Measurements from ENCODE around the gene SH3BP1.
A peak's percentile ranks its signal among the peaks of the same experiment; 100 is the strongest.

Gene SH3BP1

DNA sequence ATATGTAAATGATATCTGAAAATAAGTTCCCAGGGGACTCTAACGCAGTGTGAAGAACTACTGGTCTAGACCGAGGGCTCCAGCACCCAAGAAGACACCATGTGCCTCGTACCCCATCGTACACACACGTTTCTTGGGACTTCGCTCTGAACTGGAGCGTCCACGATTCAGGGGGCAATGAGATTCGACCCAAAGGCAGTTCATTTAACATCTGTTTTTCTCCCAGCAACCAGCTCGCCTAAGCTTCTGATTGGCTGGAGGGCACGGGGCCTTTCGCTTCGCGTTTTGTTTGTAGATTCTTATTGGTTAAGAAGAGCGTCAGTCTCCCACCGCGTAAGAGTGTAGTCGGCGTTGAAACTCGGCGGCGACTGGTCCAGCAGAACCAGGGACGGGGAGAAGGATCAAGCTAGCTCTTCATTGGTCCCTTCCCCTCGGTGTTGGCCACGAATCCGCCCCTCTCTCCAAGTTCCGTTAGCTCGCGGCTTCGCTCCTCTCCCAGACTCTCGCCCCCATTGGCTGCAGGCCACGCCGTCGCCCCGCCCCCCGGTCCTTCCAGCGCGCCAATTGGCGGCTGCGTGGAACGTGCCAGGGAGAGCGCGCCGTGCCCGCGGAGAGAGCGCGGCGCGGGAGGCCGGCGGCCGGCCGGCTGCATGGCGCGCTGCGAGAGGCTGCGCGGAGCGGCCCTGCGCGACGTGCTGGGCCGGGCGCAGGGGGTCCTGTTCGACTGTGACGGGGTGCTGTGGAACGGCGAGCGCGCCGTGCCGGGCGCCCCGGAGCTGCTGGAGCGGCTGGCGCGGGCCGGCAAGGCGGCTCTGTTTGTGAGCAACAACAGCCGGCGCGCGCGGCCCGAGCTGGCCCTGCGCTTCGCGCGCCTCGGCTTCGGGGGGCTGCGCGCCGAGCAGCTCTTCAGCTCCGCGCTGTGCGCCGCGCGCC lies 18.9 kb downstream of the SH3BP1 start, which contains the start of gene PDXP:
TSS of gene PDXP (plus strand) at position 591 of the 933 bp plus-strand sequence. CDS start at position 651, 60 bp downstream.
- Mint-ChIP-seq H3K9me3 (no peaks in the 10 kb centered on the region), H3K27ac (peak within 1 kb of the TSS; percentile 83), H3K36me3 (ENCODE audit: low read depth) (peaks cover 6% of the 10 kb centered on the region), H3K4me3 (peak within 1 kb of the TSS; percentile 90), H3K27me3 (ENCODE audit: low read depth, poor library complexity) (no peaks in the 10 kb centered on the region), H3K4me1 (peaks cover 44% of the 10 kb centered on the region)
- TF ChIP-seq, protein P1, sequence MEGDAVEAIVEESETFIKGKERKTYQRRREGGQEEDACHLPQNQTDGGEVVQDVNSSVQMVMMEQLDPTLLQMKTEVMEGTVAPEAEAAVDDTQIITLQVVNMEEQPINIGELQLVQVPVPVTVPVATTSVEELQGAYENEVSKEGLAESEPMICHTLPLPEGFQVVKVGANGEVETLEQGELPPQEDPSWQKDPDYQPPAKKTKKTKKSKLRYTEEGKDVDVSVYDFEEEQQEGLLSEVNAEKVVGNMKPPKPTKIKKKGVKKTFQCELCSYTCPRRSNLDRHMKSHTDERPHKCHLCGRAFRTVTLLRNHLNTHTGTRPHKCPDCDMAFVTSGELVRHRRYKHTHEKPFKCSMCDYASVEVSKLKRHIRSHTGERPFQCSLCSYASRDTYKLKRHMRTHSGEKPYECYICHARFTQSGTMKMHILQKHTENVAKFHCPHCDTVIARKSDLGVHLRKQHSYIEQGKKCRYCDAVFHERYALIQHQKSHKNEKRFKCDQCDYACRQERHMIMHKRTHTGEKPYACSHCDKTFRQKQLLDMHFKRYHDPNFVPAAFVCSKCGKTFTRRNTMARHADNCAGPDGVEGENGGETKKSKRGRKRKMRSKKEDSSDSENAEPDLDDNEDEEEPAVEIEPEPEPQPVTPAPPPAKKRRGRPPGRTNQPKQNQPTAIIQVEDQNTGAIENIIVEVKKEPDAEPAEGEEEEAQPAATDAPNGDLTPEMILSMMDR (IDR thresholded peaks at IDR 0.05): no peak
- peak; percentile 99 for DNase-seq

DNA sequence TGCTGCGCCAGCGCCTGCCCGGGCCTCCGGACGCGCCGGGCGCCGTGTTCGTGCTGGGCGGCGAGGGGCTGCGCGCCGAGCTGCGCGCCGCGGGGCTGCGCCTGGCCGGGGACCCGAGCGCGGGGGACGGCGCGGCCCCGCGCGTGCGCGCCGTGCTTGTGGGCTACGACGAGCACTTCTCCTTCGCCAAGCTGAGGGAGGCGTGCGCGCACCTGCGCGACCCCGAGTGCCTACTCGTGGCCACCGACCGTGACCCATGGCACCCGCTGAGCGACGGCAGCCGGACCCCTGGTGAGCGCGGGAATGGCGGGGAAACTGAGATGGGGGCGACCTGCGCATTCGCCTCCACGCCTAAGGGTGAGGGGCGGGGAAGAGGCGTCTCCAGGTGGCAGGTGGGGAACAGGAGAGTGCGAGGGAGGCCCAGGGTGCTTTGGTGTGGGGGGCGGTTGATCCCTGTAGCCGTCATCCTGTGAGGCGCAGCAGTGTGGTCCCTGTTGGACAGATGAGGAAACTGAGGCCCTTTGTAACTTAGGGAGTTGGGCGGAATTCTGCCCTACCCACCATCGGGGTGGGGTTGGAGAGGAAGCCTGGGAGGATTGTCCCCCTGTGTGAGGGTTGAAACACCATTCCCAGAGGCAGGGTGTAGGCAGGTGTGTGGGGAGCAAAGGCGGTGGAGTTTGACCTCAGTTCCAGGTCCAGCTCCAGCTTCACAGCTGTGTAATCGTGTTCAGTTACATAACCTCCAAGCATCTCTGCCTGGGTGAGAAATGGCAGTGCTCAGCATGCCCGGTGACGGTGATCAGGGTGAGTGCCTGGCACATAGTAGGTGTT lies 19.8 kb downstream of the SH3BP1 start:
- no peaks in the 10 kb centered on the region for H3K9me3 Mint-ChIP-seq
- no peaks in the 10 kb centered on the region for H3K27me3 Mint-ChIP-seq (ENCODE audit: low read depth, poor library complexity)
- peak overlapping the region; percentile 71 for H3K27ac Mint-ChIP-seq
- TF ChIP-seq, protein P1 (IDR thresholded peaks at IDR 0.05): no peak
- peaks cover 6% of the 10 kb centered on the region for H3K36me3 Mint-ChIP-seq (ENCODE audit: low read depth)
- peak; percentile 48 for DNase-seq
- H3K4me3 Mint-ChIP-seq: peak overlapping the region; percentile 86
- peaks cover 46% of the 10 kb centered on the region for H3K4me1 Mint-ChIP-seq

DNA sequence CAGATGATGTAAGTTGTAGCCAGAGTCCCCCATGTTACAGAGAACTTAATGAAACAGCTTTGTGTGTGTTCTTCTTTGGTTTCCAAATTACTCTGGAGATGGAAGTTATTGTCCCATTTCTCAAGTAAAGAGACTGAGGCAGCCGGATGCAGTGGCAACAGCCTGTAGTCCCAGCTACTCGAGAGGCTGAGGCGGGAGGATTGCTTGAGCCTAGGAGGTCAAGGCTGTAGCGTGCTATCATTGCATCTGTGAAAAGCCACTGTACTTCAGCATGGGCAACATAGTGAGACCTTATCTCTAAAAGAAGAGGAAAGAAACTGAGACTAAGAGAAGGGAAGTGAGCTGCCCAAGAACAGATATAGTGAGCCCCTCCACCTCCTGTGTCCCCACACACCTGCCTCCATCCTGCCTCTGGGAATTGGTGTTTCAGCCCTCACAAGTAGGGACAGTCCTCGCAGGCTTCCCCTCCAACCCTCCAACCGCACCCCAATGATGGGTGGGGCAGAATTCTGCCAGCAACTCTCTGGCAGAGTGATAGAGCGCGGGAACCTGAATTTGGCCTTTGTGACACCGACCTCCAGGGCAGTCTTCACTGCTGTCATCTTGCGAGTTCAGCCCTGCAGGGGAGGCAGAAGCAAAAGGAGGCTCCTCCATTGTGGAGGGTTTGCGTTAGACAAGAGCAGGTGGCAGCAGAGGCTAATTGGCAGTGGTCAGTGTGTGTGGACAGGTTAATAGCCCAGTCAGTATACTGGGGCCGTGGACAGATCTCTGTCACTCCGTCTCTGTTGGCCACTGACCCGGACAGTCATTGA lies 20.6 kb downstream of the SH3BP1 start:
- Mint-ChIP-seq H3K4me3 (peak overlapping the region; percentile 86), H3K27me3 (ENCODE audit: low read depth, poor library complexity) (no peaks in the 10 kb centered on the region), H3K4me1 (peaks cover 46% of the 10 kb centered on the region), H3K36me3 (ENCODE audit: low read depth) (peaks cover 6% of the 10 kb centered on the region), H3K27ac (peak overlapping the region; percentile 71), H3K9me3 (no peaks in the 10 kb centered on the region)
- TF ChIP-seq, protein P1 (IDR thresholded peaks at IDR 0.05): no peak
- DNase-seq: no peak

DNA sequence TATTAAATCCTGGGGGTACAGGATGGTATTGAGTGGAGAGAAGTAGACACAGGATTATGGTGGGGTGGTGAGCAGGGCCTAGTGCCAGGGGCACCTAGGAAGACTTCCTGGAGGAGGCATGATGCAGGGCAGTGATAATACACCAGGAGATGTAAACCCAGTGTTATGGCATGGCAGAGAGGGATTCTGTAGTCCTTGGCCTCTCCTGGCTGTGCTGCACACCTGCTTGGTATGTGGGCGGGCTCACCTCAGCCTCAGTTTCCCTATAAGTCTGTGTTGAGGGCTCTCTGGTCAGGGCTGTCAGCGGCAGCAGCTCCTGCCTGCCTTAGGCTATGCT lies 21.2 kb downstream of the SH3BP1 start:
- Mint-ChIP-seq H3K9me3 (no peaks in the 10 kb centered on the region), H3K36me3 (ENCODE audit: low read depth) (peaks cover 6% of the 10 kb centered on the region), H3K4me1 (peaks cover 46% of the 10 kb centered on the region), H3K4me3 (peak overlapping the region; percentile 86), H3K27ac (no peak overlapping the region), H3K27me3 (ENCODE audit: low read depth, poor library complexity) (no peaks in the 10 kb centered on the region)
- TF ChIP-seq, protein P1 (IDR thresholded peaks at IDR 0.05): no peak
- no peak for DNase-seq

DNA sequence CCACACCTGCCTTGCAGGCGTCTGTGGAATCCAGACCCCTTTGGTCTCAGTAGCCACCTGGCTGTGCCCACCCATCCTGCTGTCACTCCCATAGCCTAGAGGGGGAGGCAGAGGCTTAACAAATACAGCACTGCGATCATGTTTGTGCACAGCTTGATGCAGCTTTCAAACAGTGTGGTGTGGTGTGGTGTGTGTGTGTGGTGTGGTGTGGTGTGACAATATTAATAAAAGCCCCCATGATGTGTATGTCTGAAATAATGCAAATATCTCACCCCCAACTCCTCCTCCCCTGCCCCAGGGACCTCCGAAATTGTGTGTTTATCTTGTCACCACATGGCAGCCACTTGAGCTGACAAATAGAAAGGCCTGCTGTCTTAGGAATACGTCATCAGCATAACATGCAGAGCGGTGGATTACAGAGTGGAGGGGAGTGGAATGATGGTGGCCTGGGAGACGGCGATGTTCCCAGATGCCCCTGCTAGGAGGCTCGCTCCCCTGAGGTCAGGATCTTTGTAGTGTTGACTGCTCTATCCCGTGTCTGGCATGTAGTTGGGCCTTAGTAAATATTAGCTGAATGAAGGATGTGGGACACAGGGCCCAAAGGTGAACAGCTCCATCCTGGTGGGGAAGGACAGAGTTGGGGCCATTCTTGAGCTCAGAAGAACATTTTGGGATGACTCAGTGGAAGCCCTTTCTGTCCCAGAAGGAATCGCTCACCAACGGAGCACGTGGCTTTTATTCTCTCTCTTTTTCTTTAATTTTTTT lies 21.9 kb downstream of the SH3BP1 start:
- no peak for DNase-seq
- Mint-ChIP-seq H3K9me3 (no peaks in the 10 kb centered on the region), H3K4me3 (peak overlapping the region; percentile 86), H3K36me3 (ENCODE audit: low read depth) (peaks cover 12% of the 10 kb centered on the region), H3K4me1 (peaks cover 48% of the 10 kb centered on the region), H3K27ac (peak overlapping the region; percentile 43), H3K27me3 (ENCODE audit: low read depth, poor library complexity) (no peaks in the 10 kb centered on the region)
- TF ChIP-seq, protein P1 (IDR thresholded peaks at IDR 0.05): no peak
